Measurements from ENCODE around the gene DLX3. TPM values are rescaled to one million over a fixed set of nuclear protein-coding genes. Genes with fewer than 3 reads are reported as not detected.

The DLX3 gene
- total RNA-seq, 1 experiment from 2014 or later = 1.2 TPM

GRCh38 chr17:49979748-49980479 is 15.1 kb downstream of the DLX3 start:
- Histone ChIP-seq H3K79me2 (ENCODE audit: insufficient read depth, low read length) (no peaks in the 10 kb centered on the region), H3K18ac (ENCODE audit: insufficient read length, low read depth, low read length) (no peak overlapping the region), H3K27ac (ENCODE audit: insufficient read length, low read depth, low read length) (no peak overlapping the region), H2AK5ac (ENCODE audit: insufficient read length, low read length) (no peak overlapping the region), H3K14ac (ENCODE audit: insufficient read depth, low read length) (no peak overlapping the region), H4K91ac (ENCODE audit: insufficient read length, low read depth, low read length) (no peak overlapping the region), H3T11ph (ENCODE audit: low read length) (no peak overlapping the region), H3K4me2 (ENCODE audit: insufficient read depth, insufficient read length, low read length) (no peak overlapping the region), H3K9me3 (ENCODE audit: control insufficient read depth, low read depth, low read length) (no peaks in the 10 kb centered on the region), H3K27me3 (ENCODE audit: insufficient read depth, low read length) (peaks cover 12% of the 10 kb centered on the region; the same call in 1 of the 2 replicates), H3K4ac (ENCODE audit: low read depth, low read length) (no peak overlapping the region), H3K4me1 (ENCODE audit: insufficient read depth, low read length) (peaks cover 3% of the 10 kb centered on the region), H2AFZ (ENCODE audit: low read length) (no peak overlapping the region), H4K8ac (replicated peaks; ENCODE audit: insufficient read length, low read depth, low read length) (no peak overlapping the region), H3K56ac (ENCODE audit: insufficient read length, low read depth, low read length) (no peak overlapping the region), H3K23ac (ENCODE audit: insufficient read length, low read depth, low read length) (no peak overlapping the region), H2BK5ac (ENCODE audit: insufficient read length, low read length) (no peak overlapping the region), H3K23me2 (ENCODE audit: insufficient read length, low read depth, low read length, poor library complexity, severe bottlenecking) (no peaks in the 10 kb centered on the region), H4K5ac (ENCODE audit: insufficient read length, low read depth, low read length) (no peak overlapping the region), H2BK120ac (ENCODE audit: low read depth, low read length, poor library complexity, severe bottlenecking) (no peak overlapping the region), H2BK12ac (ENCODE audit: insufficient read length, low read depth, low read length) (no peak overlapping the region), H3K9ac (ENCODE audit: extremely low read depth, insufficient read length, low read length) (no peak overlapping the region), H2BK20ac (ENCODE audit: low read depth, low read length, poor library complexity, severe bottlenecking) (no peak overlapping the region), H2BK15ac (ENCODE audit: low read depth, low read length) (no peak overlapping the region), H3K79me1 (ENCODE audit: insufficient read depth, low read depth, low read length, poor library complexity, severe bottlenecking) (no peaks in the 10 kb centered on the region), H4K20me1 (ENCODE audit: control insufficient read depth, insufficient read depth, insufficient read length) (no peaks in the 10 kb centered on the region)
- H3K4me1 Mint-ChIP-seq = peaks cover 41 to 78% of the 10 kb centered on the region in 2 experiments
- no peak overlapping the region for H3K27ac Mint-ChIP-seq
- WGBS (ENCODE audit: extremely low coverage, insufficient read length, low lambda C conversion rate) = no CpG with 5 or more reads among the region's 4 CpGs
- H3K9me3 Mint-ChIP-seq = peaks cover 0 to 3% of the 10 kb centered on the region in 2 experiments; a peak in 1 of 5 replicates
- no peak for TF ChIP-seq CTCF (conservative IDR thresholded peaks at IDR 0.05)
- H3K4me3 Mint-ChIP-seq = no peak overlapping the region
- peaks cover 98% of the 10 kb centered on the region for H3K27me3 Mint-ChIP-seq (ENCODE audit: low read depth)
- no peak for DNase-seq
- no peaks in the 10 kb centered on the region; a peak in 1 of 7 replicates for H3K36me3 Mint-ChIP-seq (ENCODE audit: insufficient read depth in 1 of 3, low read depth in 3 of 3)
